Colonic mucosa (tissue), 4 donors: ENCODE data around the gene CELSR1. TPM values are rescaled to one million over a fixed set of nuclear protein-coding genes. Genes with fewer than 3 reads are reported as not detected.

Experiments
- DNase-seq: peaks from one replicate; pipeline ENCODE4 v3.0.0-alpha.2; 2020
- H3K27ac ChIP-seq: fragments of 200-600 bp; one replicate; pipeline ENCODE4 v1.8.0; 2021
- H3K27me3 ChIP-seq: fragments of 200-600 bp; one replicate; pipeline ENCODE4 v1.8.0; 2021
- H3K36me3 ChIP-seq: fragments of 200-600 bp; one replicate; pipeline ENCODE4 v1.8.0; 2021
- H3K4me1 ChIP-seq: fragments of 200-600 bp; one replicate; pipeline ENCODE4 v1.8.0; 2021; ENCODE audit warnings: mild to moderate bottlenecking
- H3K4me3 ChIP-seq: fragments of 200-600 bp; one replicate; pipeline ENCODE4 v1.8.0; 2021
- H3K9ac ChIP-seq, 2 donors: one replicate each; pipeline ENCODE4 v1.7.0; 2013; ENCODE audit warnings: control low read depth in 2 of 2, low read depth in 2 of 2, low read length in 2 of 2
- H3K9me3 ChIP-seq: fragments of 200-600 bp; one replicate; pipeline ENCODE4 v1.8.0; 2021
- intact Hi-C: fragments of 100-400 bp; cut with DNase I; formaldehyde crosslinking; loops from one replicate; pipeline ENCODE4 v1.14.1; 2022
- total RNA-seq, 2 donors: library from RNA; stranded (reverse); fragmentation: NEBNext Ultra II Directional in 1 of 2; extraction: Animal tissue kit (Norgen Biotek cat#: 25700) in 1 of 2; gene quantifications; one replicate each; pipeline ENCODE4 v1.2.1, GENCODE V29; 2021
- TF ChIP-seq, protein P1 (sequence below): fragments of 200-600 bp; IDR thresholded peaks from one replicate; pipeline ENCODE4 v1.8.0; 2022; ENCODE audit warnings: antibody characterized with exemption, mild to moderate bottlenecking
- donor health status: healthy.
- donor health status: DM: no; HTN: no; CAD: no.
- donor health status: DM: no; HTN: no; CAD: no.

Gene CELSR1
- total RNA-seq, 2 donors from 2014 or later: 2.7 to 7.8 TPM

DNA sequence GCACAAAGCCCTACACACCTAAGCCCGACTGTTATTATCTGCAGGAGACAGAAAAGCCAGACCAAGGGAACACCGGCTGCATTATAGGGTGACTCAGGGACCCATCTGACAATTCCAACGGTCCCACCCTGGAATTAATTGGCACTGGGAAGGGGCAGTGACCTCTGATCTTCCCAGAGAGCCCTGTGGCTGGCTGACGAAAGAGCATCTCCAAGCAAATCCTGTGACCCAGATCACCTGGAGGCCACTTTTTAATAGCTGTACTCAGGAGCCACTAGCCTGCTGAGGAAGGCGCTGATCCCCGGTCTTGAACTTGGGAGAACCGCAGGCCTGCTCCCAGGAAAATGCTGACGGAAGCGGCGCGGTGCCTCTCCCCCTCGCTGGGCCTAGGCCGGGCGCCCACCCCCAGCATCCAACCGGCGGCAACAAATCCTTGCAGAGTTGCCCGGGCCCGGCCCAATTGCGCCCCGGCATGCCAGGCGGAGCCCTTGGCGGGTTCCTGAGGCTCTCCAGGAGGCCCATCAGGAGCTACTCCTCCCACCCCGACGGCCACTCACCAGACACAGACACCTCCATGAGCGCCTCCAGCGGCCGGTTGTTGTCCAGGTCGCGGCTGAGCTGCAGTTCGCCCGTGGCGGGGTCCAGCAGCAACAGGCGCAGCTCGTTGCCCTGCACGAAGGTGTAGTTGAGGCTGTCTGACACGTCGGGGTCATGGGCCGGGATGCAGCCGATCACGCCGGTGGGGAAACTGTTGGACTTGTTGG lies 4.2 kb downstream of the CELSR1 start:
- intact Hi-C loops: no loop called here
- TF ChIP-seq, protein P1, sequence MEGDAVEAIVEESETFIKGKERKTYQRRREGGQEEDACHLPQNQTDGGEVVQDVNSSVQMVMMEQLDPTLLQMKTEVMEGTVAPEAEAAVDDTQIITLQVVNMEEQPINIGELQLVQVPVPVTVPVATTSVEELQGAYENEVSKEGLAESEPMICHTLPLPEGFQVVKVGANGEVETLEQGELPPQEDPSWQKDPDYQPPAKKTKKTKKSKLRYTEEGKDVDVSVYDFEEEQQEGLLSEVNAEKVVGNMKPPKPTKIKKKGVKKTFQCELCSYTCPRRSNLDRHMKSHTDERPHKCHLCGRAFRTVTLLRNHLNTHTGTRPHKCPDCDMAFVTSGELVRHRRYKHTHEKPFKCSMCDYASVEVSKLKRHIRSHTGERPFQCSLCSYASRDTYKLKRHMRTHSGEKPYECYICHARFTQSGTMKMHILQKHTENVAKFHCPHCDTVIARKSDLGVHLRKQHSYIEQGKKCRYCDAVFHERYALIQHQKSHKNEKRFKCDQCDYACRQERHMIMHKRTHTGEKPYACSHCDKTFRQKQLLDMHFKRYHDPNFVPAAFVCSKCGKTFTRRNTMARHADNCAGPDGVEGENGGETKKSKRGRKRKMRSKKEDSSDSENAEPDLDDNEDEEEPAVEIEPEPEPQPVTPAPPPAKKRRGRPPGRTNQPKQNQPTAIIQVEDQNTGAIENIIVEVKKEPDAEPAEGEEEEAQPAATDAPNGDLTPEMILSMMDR: no peak
- Histone ChIP-seq H3K9ac (no peak overlapping the region), H3K9me3 (no peaks in the 10 kb centered on the region), H3K36me3 (no peaks in the 10 kb centered on the region), H3K27me3 (peaks cover 15% of the 10 kb centered on the region), H3K4me1 (peaks cover 6% of the 10 kb centered on the region), H3K27ac (no peak overlapping the region), H3K4me3 (no peak overlapping the region)
- DNase-seq: no peak

DNA sequence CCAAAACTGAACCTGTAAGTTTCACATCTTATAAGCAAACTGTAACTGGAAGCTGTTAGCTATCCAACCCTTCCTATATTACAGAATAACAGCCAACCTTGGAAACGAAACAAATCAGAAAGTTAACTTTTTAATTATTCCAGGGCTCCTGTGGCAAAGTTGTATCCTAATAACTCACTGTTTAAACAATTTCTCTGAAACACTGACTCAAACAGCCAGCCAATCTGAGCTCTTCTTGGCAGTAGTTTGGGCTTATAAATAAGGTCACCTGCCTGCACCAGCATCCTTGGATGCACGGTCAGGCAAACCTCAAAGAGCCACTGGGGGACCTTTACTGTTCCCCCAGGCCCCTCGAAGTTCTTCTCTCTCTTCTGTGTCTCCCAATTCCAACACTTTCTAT lies 5.0 kb downstream of the CELSR1 start:
- peaks cover 8% of the 10 kb centered on the region for H3K27me3 ChIP-seq
- H3K4me3 ChIP-seq: no peak overlapping the region
- H3K36me3 ChIP-seq: no peaks in the 10 kb centered on the region
- no peaks in the 10 kb centered on the region for H3K4me1 ChIP-seq
- DNase-seq: no peak
- no peaks in the 10 kb centered on the region for H3K9me3 ChIP-seq
- intact Hi-C loops: no loop called here
- TF ChIP-seq, protein P1: no peak
- no peak overlapping the region for H3K27ac ChIP-seq
- H3K9ac ChIP-seq: no peak overlapping the region

DNA sequence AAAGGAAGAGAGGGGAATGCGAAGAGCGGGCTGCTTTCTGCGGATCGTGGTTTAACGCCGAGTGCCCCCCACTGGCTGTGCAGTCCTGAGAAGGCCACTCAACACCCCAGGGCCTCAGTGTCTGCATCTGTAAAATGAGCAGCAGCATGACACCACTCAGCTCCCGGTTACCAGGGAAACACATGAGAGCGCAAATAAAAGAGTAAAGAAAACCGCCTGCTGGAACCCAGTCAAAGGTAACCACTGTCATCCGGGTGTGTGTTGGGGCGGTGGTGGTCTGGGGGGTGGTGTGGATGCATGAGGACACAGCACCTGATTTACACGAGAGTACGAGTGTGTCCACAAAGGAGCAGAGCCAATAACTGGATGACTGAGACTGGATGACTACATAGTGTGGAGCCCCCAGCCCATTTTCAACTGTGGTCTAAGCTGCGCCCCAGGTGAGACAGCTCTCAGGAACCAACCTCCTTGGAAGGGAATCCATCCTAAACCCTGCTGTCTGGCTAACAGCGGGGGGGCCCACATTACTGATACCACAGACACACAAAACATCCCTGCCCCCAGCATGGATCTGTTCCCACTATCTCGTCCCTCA lies 5.7 kb downstream of the CELSR1 start:
- Histone ChIP-seq H3K4me1 (no peaks in the 10 kb centered on the region), H3K9ac (no peak overlapping the region), H3K27ac (no peak overlapping the region), H3K27me3 (peaks cover 8% of the 10 kb centered on the region), H3K36me3 (no peaks in the 10 kb centered on the region), H3K9me3 (no peaks in the 10 kb centered on the region), H3K4me3 (no peak overlapping the region)
- DNase-seq: no peak
- TF ChIP-seq, protein P1: no peak
- intact Hi-C loops: no loop called here

DNA sequence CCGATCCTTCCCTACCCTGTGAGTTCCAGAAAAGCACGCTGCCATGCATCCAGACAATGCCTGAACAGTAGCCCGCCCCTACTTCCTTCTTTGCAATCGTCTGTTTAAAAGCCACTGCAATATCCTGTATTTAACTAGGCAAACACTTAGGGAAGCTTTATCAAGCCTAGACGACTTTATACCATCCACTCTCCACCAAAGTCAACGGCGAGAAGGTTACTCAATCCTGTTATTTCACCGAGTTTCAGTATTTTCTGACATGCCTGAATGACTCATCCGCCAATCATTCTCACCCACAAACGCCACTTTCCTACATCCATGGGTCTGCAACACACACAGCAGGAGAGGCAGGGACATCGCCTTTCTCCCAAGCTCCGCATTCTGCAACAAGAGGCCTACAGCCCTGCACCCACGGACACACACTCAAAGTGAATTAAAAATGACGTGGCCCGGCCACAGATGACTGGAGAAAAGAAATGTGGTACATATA lies 9.3 kb downstream of the CELSR1 start:
- Histone ChIP-seq H3K27ac (no peak overlapping the region), H3K9ac (no peak overlapping the region)
- intact Hi-C loops: no loop called here

DNA sequence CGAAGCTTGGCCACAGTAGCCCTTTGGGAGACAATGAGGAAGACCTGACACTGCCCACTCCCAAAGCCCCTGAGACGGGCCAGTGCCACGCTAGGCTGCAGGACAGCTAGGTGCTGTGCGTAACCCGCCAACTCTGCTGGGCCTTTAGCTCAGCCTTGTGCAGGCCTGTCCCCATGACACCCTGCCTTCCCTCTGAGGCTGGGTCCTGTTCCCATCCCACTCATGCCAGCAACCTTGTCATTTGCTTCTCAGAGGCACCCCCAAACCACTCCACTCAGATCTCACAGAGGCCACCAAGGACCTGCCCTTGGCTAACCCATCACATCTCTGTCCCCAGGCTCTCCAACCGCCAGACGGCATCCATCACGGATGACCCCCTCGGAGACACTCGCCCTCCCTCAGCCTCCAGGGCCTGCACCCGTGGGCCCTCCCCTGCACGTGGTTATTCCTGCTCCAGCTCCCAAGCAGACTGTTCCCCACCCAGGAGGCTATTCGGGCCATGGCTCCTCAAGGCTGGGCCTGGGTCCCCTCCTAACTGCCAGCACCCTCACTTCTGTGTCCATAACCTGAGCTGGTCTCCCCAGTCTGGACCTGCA lies 11.1 kb downstream of the CELSR1 start:
- TF ChIP-seq, protein P1: no peak
- Histone ChIP-seq H3K4me1 (no peaks in the 10 kb centered on the region), H3K4me3 (no peak overlapping the region), H3K27ac (no peak overlapping the region), H3K36me3 (no peaks in the 10 kb centered on the region), H3K9ac (no peak overlapping the region), H3K9me3 (no peaks in the 10 kb centered on the region), H3K27me3 (peaks cover 10% of the 10 kb centered on the region)
- intact Hi-C loops: no loop called here
- no peak for DNase-seq

More for the DNA sequence above, 9.3 kb downstream of the CELSR1 start:
- Histone ChIP-seq H3K9me3 (no peaks in the 10 kb centered on the region), H3K27me3 (peaks cover 10% of the 10 kb centered on the region), H3K36me3 (no peaks in the 10 kb centered on the region), H3K4me3 (no peak overlapping the region), H3K4me1 (no peaks in the 10 kb centered on the region)
- TF ChIP-seq, protein P1: no peak
- DNase-seq: peak; percentile 54
